SK-N-SH treated with all-trans-retinoic acid at 6 μM for 48 hours (cell line): Measurements from ENCODE around the gene VPS35.

Source experiments
- CSDC2 ChIP-seq: fragments of 250-450 bp; sonication (Bioruptor Pico); IDR thresholded peaks from 2 replicates; pipeline ENCODE4 v1.5.0; 2020; ENCODE audit warnings: mild to moderate bottlenecking, moderate library complexity
- ESRRG ChIP-seq: fragments of 250-450 bp; sonication (Bioruptor Pico); IDR thresholded peaks from 2 replicates; pipeline ENCODE4 v1.6.1; 2021; ENCODE audit warnings: mild to moderate bottlenecking
- ZFP3 ChIP-seq: fragments of 250-450 bp; sonication (Bioruptor Pico); IDR thresholded peaks from 2 replicates; pipeline ENCODE4 v1.5.0; 2020; ENCODE audit warnings: mild to moderate bottlenecking, moderate library complexity
- ZNF70 ChIP-seq: fragments of 450-650 bp; formaldehyde crosslinking; IDR thresholded peaks from 2 replicates; pipeline ENCODE4 v1.5.0; 2020; ENCODE audit warnings: mild to moderate bottlenecking, moderate library complexity
- TF ChIP-seq, protein P1 (sequence below): fragments of 250-450 bp; sonication (Bioruptor Pico); IDR thresholded peaks from 2 replicates; pipeline ENCODE4 v1.5.1; 2021; ENCODE audit warnings: mild to moderate bottlenecking, moderate library complexity
- TF ChIP-seq, protein P2 (sequence below): fragments of 250-450 bp; sonication (Bioruptor Pico); IDR thresholded peaks from 2 replicates; pipeline ENCODE4 v1.5.1; 2020; ENCODE audit warnings: low read depth, mild to moderate bottlenecking, moderate library complexity
- TF ChIP-seq, protein P3 (sequence below): fragments of 250-450 bp; sonication (Bioruptor Pico); IDR thresholded peaks from 2 replicates; pipeline ENCODE4 v1.8.0; 2020; ENCODE audit warnings: mild to moderate bottlenecking, moderate library complexity, borderline replicate concordance

DNA sequence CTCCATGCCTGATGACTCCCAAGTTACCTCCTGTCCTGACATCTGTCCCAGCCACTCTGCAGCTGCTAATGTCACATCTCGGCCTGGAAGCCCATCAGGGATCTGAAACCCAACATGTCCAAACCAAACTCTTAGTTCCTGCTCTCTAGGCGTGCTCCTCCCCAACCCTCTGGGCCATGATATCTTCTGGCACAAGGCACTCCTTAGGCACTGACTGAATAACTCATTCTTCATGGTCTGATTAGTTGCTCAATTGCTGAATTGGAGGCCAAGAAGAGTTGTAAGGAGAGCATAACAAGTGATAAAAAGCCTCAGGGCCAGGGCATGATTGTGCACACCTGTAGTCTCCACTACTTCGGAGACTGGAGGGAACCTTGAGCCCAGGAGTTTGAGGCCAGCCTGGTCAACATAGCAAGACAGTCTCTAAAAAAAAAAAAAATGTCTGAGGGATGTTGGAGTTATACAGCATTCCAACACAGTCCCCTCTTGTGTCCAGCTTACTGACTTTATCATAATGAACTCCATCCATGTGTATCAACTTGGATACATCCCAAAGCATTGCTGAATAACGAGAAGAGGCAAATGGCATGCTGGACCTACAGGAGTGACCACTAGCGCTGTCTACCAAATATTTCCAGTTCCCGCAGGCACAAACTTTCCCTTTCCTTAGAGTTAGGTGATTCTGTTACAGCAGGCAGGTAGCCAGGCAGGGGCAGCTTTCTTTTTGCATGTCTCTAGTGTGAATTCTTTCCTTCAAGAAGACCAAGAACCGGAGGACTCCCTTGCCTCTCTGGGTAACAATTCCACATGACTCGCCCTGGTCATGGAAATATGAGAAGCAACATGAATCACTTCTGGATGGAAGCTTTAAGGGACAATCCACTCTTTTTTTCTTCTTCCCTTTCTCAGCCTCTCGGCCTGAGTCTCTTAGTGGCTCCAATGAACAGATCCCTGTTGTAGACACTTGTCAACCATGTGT is 49.7 kb downstream of the VPS35 start:
- TF ChIP-seq ZNF70 (CRISPR knock-in tag) (no peak), ESRRG (CRISPR knock-in tag) (no peak), CSDC2 (CRISPR knock-in tag) (no peak), ZFP3 (CRISPR knock-in tag) (no peak)
- TF ChIP-seq, protein P1, sequence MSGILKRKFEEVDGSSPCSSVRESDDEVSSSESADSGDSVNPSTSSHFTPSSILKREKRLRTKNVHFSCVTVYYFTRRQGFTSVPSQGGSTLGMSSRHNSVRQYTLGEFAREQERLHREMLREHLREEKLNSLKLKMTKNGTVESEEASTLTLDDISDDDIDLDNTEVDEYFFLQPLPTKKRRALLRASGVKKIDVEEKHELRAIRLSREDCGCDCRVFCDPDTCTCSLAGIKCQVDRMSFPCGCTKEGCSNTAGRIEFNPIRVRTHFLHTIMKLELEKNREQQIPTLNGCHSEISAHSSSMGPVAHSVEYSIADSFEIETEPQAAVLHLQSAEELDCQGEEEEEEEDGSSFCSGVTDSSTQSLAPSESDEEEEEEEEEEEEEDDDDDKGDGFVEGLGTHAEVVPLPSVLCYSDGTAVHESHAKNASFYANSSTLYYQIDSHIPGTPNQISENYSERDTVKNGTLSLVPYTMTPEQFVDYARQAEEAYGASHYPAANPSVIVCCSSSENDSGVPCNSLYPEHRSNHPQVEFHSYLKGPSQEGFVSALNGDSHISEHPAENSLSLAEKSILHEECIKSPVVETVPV (CRISPR knock-in tag), result no peak
- TF ChIP-seq, protein P2, sequence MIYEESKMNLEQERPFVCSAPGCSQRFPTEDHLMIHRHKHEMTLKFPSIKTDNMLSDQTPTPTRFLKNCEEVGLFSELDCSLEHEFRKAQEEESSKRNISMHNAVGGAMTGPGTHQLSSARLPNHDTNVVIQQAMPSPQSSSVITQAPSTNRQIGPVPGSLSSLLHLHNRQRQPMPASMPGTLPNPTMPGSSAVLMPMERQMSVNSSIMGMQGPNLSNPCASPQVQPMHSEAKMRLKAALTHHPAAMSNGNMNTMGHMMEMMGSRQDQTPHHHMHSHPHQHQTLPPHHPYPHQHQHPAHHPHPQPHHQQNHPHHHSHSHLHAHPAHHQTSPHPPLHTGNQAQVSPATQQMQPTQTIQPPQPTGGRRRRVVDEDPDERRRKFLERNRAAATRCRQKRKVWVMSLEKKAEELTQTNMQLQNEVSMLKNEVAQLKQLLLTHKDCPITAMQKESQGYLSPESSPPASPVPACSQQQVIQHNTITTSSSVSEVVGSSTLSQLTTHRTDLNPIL (CRISPR knock-in tag), result no peak
- TF ChIP-seq, protein P3, sequence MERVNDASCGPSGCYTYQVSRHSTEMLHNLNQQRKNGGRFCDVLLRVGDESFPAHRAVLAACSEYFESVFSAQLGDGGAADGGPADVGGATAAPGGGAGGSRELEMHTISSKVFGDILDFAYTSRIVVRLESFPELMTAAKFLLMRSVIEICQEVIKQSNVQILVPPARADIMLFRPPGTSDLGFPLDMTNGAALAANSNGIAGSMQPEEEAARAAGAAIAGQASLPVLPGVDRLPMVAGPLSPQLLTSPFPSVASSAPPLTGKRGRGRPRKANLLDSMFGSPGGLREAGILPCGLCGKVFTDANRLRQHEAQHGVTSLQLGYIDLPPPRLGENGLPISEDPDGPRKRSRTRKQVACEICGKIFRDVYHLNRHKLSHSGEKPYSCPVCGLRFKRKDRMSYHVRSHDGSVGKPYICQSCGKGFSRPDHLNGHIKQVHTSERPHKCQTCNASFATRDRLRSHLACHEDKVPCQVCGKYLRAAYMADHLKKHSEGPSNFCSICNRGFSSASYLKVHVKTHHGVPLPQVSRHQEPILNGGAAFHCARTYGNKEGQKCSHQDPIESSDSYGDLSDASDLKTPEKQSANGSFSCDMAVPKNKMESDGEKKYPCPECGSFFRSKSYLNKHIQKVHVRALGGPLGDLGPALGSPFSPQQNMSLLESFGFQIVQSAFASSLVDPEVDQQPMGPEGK, result no peak
